GM18870 (cell line): Measurements from ENCODE around the gene SEC14L2.
"Not testable (repeated sequence)": the region's sequence is repeated elsewhere in the genome, so short reads cannot be mapped to it uniquely, and the experiment has no call there.

ENCODE experiments used
- ATAC-seq: cut with Tn5 transposase; IDR thresholded peaks from one replicate; pipeline ENCODE4 v1.9.1; 2021; ENCODE audit warnings: moderate library complexity; ENCODE audit not compliant: unreplicated experiment

Gene SEC14L2

GRCh38 chr22:30451488-30451887, 54.7 kb downstream of the SEC14L2 start:
- not testable (repeated sequence) for ATAC-seq

- ATAC-seq: no peak
Observed at GRCh38 chr22:30452861-30453260, 56.0 kb downstream of the SEC14L2 start.

- ATAC-seq: no peak
Observed at GRCh38 chr22:30453731-30454510, 57.1 kb downstream of the SEC14L2 start.

- ATAC-seq: no peak
Observed at GRCh38 chr22:30455075-30455840, 58.4 kb downstream of the SEC14L2 start.

GRCh38 chr22:30457981-30458380, 61.2 kb downstream of the SEC14L2 start:
- no peak for ATAC-seq

GRCh38 chr22:30459181-30460052, 62.6 kb downstream of the SEC14L2 start:
- no peak for ATAC-seq

GRCh38 chr22:30460147-30460546, 63.3 kb downstream of the SEC14L2 start:
- ATAC-seq: no peak

GRCh38 chr22:30460555-30460954, 63.7 kb downstream of the SEC14L2 start:
- ATAC-seq: not testable (repeated sequence)

- no peak for ATAC-seq
Observed at GRCh38 chr22:30469165-30469564, 72.3 kb downstream of the SEC14L2 start.

- ATAC-seq: no peak
Observed at GRCh38 chr22:30470655-30471054, 73.8 kb downstream of the SEC14L2 start.

- ATAC-seq: no peak
Observed at GRCh38 chr22:30471616-30472318, 74.9 kb downstream of the SEC14L2 start, which contains the start of gene SEC14L3. Gene SEC14L3 (minus strand): TSS chr22:30472017. CDS start chr22:30471958, 59 bp downstream.

GRCh38 chr22:30472994-30473720, 76.3 kb downstream of the SEC14L2 start:
- no peak for ATAC-seq

GRCh38 chr22:30474121-30474520, 77.3 kb downstream of the SEC14L2 start:
- ATAC-seq: no peak
